Measurements from ENCODE around the gene MYL10.

GRCh38 chr7:101634196-101634717 lies 5.2 kb upstream of the MYL10 start:
- TF ChIP-seq CTCF (IDR thresholded peaks at IDR 0.05) (no peak), EP300 (IDR thresholded peaks at IDR 0.05) (no peak), POLR2A (IDR thresholded peaks at IDR 0.05) (no peak)
